Upper lobe of left lung (tissue), 4 donors: ENCODE results near the gene ZEB1.

Experiments
- EP300 ChIP-seq, 4 donors: sonication (generic); formaldehyde crosslinking; IDR thresholded peaks; one replicate each; pipeline ENCODE4 v1.5.1; 2017; ENCODE audit warnings: antibody characterized with exemption in 4 of 4, control low read depth in 2 of 4
- POLR2A ChIP-seq, 4 donors: fragments of 450-650 bp; IDR thresholded peaks; one replicate each; pipeline ENCODE4 v1.5.1; 2016 to 2017; ENCODE audit warnings: antibody characterized with exemption in 4 of 4, mild to moderate bottlenecking in 2 of 4
- POLR2AphosphoS5 ChIP-seq, 2 donors: sonication (generic); formaldehyde crosslinking; IDR thresholded peaks; one replicate each; pipeline ENCODE4 v1.5.1; 2017; ENCODE audit warnings: antibody characterized with exemption in 2 of 2
- TF ChIP-seq, protein P1 (sequence below), 6 experiments: fragments of 450-650 bp in 4 of 6; fragments of 200-600 bp in 2 of 6; sonication (generic) in 2 of 6; IDR thresholded peaks; one replicate each; pipeline ENCODE4 v1.5.1; 2016 to 2019; ENCODE audit warnings: antibody characterized with exemption in 6 of 6

DNA sequence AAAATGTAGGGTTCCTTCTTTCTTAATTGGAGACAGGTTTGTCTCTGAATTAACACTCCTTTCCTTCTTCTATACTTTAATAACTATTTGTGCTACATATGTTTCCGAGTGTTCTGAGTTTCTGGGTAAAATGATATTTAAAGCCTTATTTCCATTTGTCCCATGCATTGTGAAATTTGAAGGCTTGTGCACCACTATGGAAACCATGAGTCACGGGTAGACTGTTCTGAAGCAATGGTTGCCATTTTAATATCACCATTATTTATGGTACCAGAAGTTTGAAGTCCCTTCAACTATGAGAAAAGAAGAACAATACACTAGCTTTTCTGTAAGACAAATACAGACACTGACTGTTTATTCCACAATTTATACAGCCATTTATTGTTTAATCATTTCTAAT lies 44.7 kb upstream of the ZEB1 start:
- TF ChIP-seq, protein P1, sequence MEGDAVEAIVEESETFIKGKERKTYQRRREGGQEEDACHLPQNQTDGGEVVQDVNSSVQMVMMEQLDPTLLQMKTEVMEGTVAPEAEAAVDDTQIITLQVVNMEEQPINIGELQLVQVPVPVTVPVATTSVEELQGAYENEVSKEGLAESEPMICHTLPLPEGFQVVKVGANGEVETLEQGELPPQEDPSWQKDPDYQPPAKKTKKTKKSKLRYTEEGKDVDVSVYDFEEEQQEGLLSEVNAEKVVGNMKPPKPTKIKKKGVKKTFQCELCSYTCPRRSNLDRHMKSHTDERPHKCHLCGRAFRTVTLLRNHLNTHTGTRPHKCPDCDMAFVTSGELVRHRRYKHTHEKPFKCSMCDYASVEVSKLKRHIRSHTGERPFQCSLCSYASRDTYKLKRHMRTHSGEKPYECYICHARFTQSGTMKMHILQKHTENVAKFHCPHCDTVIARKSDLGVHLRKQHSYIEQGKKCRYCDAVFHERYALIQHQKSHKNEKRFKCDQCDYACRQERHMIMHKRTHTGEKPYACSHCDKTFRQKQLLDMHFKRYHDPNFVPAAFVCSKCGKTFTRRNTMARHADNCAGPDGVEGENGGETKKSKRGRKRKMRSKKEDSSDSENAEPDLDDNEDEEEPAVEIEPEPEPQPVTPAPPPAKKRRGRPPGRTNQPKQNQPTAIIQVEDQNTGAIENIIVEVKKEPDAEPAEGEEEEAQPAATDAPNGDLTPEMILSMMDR (IDR thresholded peaks at IDR 0.05), result no peak
- TF ChIP-seq EP300 (IDR thresholded peaks at IDR 0.05) (no peak), POLR2AphosphoS5 (IDR thresholded peaks at IDR 0.05) (no peak), POLR2A (IDR thresholded peaks at IDR 0.05) (no peak)
